ENCODE measurements around the gene CALML6. TPM values are rescaled to one million over a fixed set of nuclear protein-coding genes. Genes with fewer than 3 reads are reported as not detected.

Gene CALML6
- total and polyA plus RNA-seq, 2 of the 8 experiments (the other 6 are each of a cell fraction or from before 2014, with no cell fraction given): 0.54 to 1.3 TPM

- H4K20me1 ChIP-seq (replicated peaks in 1 of 2; ENCODE audit: control insufficient read depth in 1 of 2, insufficient read depth in 2 of 2, low read length in 2 of 2): peaks cover 0 to 7% of the 10 kb centered on the region in 2 experiments
- no peak overlapping the region for H2AK5ac ChIP-seq (ENCODE audit: low read depth, low read length)
- no peak overlapping the region for H2AFZ ChIP-seq (ENCODE audit: low read length)
- WGBS, 2 experiments (ENCODE audit: extremely low coverage in 1 of 2, insufficient coverage in 1 of 2, insufficient read length in 1 of 2, insufficient replicate concordance in 2 of 2, low coverage in 1 of 2, low lambda C conversion rate in 2 of 2, missing lambda C conversion rate in 1 of 2): 95% methylated on average over 19 of the region's 19 CpGs; no CpG with 5 or more reads in 1 of the 2 experiments
- no peak overlapping the region; the same call in none of the 2 replicates for H4K8ac ChIP-seq (ENCODE audit: extremely low read depth, insufficient read depth, low read length)
- 0 out of 2 replicates have a peak overlapping the region, but pooled peaks have one; percentile 72 for H2BK15ac ChIP-seq (ENCODE audit: low read length)
- no peaks in the 10 kb centered on the region; a peak in 3 of 7 replicates for H3K27me3 ChIP-seq (replicated peaks in 1 of 4; ENCODE audit: control insufficient read depth in 3 of 4, extremely low read depth in 1 of 4, insufficient read depth in 3 of 4, low read length in 3 of 4)
- no peak overlapping the region for H2BK12ac ChIP-seq (ENCODE audit: low read depth, low read length)
- FAIRE-seq (no peak), DNase-seq (ENCODE audit: low read depth in 1 of 2, low spot score in 2 of 2) (no peak)
- no peak overlapping the region for H4K91ac ChIP-seq (replicated peaks; ENCODE audit: insufficient read length, low read length)
- H3K4me1 ChIP-seq (replicated peaks in 1 of 4; ENCODE audit: control insufficient read depth in 3 of 4, insufficient read depth in 4 of 4, low read length in 3 of 4): peaks cover 0 to 22% (median 16%) of the 10 kb centered on the region in 4 experiments; a peak in 6 of 7 replicates
- no peak overlapping the region for H3K4me2 ChIP-seq (ENCODE audit: insufficient read depth in 1 of 2, low read depth in 2 of 2, low read length in 2 of 2)
- H3K36me3 ChIP-seq (ENCODE audit: control insufficient read depth in 2 of 4, insufficient read depth in 4 of 4, low read length in 3 of 4): no peaks in the 10 kb centered on the region
- H3K4ac ChIP-seq (replicated peaks; ENCODE audit: insufficient read length, low read depth, low read length): peak overlapping the region; percentile 84
- H3K14ac ChIP-seq (ENCODE audit: insufficient read length): no peak overlapping the region
- no peak overlapping the region for H3K9ac ChIP-seq (replicated peaks in 1 of 4; ENCODE audit: extremely low read depth in 1 of 4, low read depth in 3 of 4, low read length in 3 of 4)
- H3K4me3 ChIP-seq (ENCODE audit: extremely low read depth in 1 of 4, insufficient read depth in 2 of 4, low read depth in 3 of 4, low read length in 4 of 4): no peak overlapping the region
- H2BK20ac ChIP-seq (ENCODE audit: low read length): no peak overlapping the region
- no peak overlapping the region for H2BK120ac ChIP-seq (replicated peaks; ENCODE audit: low read depth, low read length)
- H3K23me2 ChIP-seq (ENCODE audit: low read depth, low read length): peaks cover 7% of the 10 kb centered on the region; the same call in 1 of the 2 replicates
- no peak overlapping the region for H3K23ac ChIP-seq (ENCODE audit: insufficient read length)
- no peaks in the 10 kb centered on the region for H3K9me3 ChIP-seq (ENCODE audit: insufficient read depth in 2 of 2, low read depth in 1 of 2, low read length in 1 of 2)
- no peak for TF ChIP-seq YY1 (IDR thresholded peaks at IDR 0.05; ENCODE audit: low read depth, low read length)
- TF ChIP-seq BRCA1 (IDR thresholded peaks at IDR 0.05; ENCODE audit: low read depth, low read length): no peak
- no peak for TF ChIP-seq JUND (IDR thresholded peaks at IDR 0.05; ENCODE audit: low read length)
- no peak for TF ChIP-seq TAF1 (IDR thresholded peaks at IDR 0.05; ENCODE audit: low read depth, low read length)
- TF ChIP-seq SIN3A (conservative IDR thresholded peaks at IDR 0.05 in 1 of 2, IDR thresholded peaks at IDR 0.05 in 1 of 2; ENCODE audit: low read depth in 1 of 2, low read length in 2 of 2): no peak
- no peak for TF ChIP-seq JUN (IDR thresholded peaks at IDR 0.05; ENCODE audit: low read depth, low read length)
- TF ChIP-seq MAFK (IDR thresholded peaks at IDR 0.05; ENCODE audit: low read depth, low read length): no peak
- no peak for TF ChIP-seq MAX (IDR thresholded peaks at IDR 0.05)
- TF ChIP-seq SAP30 (IDR thresholded peaks at IDR 0.05; ENCODE audit: insufficient read depth, insufficient replicate concordance, low read length): no peak
- CTCF ChIA-PET (ENCODE audit: partially characterized antibody): interaction anchor here (0.5 to 7.0 kb wide), 3 partner anchors 8 to 20 kb away, joined by 3 to 64 read pairs (median 5); no protein-coding TSS in a partner anchor
- no peak overlapping the region for H2BK5ac ChIP-seq (ENCODE audit: low read depth, low read length)
- H3K56ac ChIP-seq (replicated peaks; ENCODE audit: insufficient read length, low read depth, low read length): no peak overlapping the region
- H3K27ac ChIP-seq (ENCODE audit: low read depth, low read length): no peak overlapping the region
- no peaks in the 10 kb centered on the region; the same call in 1 of the 2 replicates for H3K79me1 ChIP-seq (ENCODE audit: low read depth, low read length)
- no peak overlapping the region for H3K18ac ChIP-seq (ENCODE audit: extremely low read depth, low read length)
- peaks cover 16 to 18% of the 10 kb centered on the region in 2 experiments for H3K79me2 ChIP-seq (ENCODE audit: control insufficient read depth in 1 of 2, insufficient read depth in 2 of 2, low read length in 2 of 2)
- no peak overlapping the region for H4K5ac ChIP-seq (ENCODE audit: insufficient read length, low read depth, low read length)
- POLR2A ChIA-PET (ENCODE audit: partially characterized antibody): no interaction called here
Measured at GRCh38 chr1:1893291-1893985, 21.6 kb upstream of the CALML6 start.
